DND-41 (cell line): ENCODE results near the gene LRRC8D.

Experiments
- CTCF ChIP-seq: IDR thresholded peaks from 2 replicates; pipeline ENCODE4 v1.5.1; 2012; ENCODE audit warnings: borderline replicate concordance, low read length, moderate library complexity, mild to moderate bottlenecking; ENCODE audit not compliant: poor library complexity, severe bottlenecking; ENCODE audit errors: extremely low read depth
- EZH2 ChIP-seq: IDR thresholded peaks from 3 replicates; pipeline ENCODE4 v1.6.1; 2012; ENCODE audit warnings: borderline replicate concordance, low read depth, mild to moderate bottlenecking, moderate library complexity, low read length, inconsistent platforms; ENCODE audit not compliant: severe bottlenecking

- no peak for TF ChIP-seq CTCF
- TF ChIP-seq EZH2 = no peak
Observed at GRCh38 chr1:89934461-89934860, 113.6 kb downstream of the LRRC8D start.
